Measurements from ENCODE around the gene PAEP. TPM values are rescaled to one million over a fixed set of nuclear protein-coding genes. Genes with fewer than 3 reads are reported as not detected.
A peak's percentile ranks its signal among the peaks of the same experiment; 100 is the strongest.

PAEP gene
- total RNA-seq, 1 experiment from 2014 or later: not detected

GRCh38 chr9:135531096-135531495 is 30.5 kb upstream of the PAEP start:
- intact Hi-C loops (cut with micrococcal nuclease; ENCODE audit: unreplicated experiment): no loop called here
- in situ Hi-C loops (cut with HindIII; ENCODE audit: low pct_unique_long_range_greater_than_20kb, low sequenced_read_pairs): no loop called here
- Histone ChIP-seq H3K4me1 (ENCODE audit: control insufficient read depth, insufficient read depth, low read length) (no peaks in the 10 kb centered on the region), H3K27me3 (ENCODE audit: control insufficient read depth, insufficient read depth, low read length) (no peaks in the 10 kb centered on the region), H3K4me3 (ENCODE audit: low read depth in 2 of 2, low read length in 2 of 2) (no peak overlapping the region), H3K36me3 (ENCODE audit: control insufficient read depth, insufficient read depth, low read length) (no peaks in the 10 kb centered on the region), H3K9me3 (ENCODE audit: control insufficient read depth, insufficient read depth, low read depth, low read length) (no peaks in the 10 kb centered on the region), H3K27ac (ENCODE audit: low read length) (no peak overlapping the region)
- BruUV-seq (replicated peaks): no TSS peak
- ATAC-seq (no peak), DNase-seq (ENCODE audit: low read depth, low spot score) (no peak)
- TF ChIP-seq TCF7L2 (IDR thresholded peaks at IDR 0.05; ENCODE audit: low read depth, low read length): no peak
- no peak for TF ChIP-seq SIN3A (IDR thresholded peaks at IDR 0.05; ENCODE audit: borderline replicate concordance, insufficient read depth, low read depth, low read length)
- no peak for TF ChIP-seq CTCF (IDR thresholded peaks at IDR 0.05)
- TF ChIP-seq REST (IDR thresholded peaks at IDR 0.05; ENCODE audit: insufficient read depth in 1 of 2, low read depth in 2 of 2, low read length in 1 of 2): no peak
- TF ChIP-seq POLR2AphosphoS5 (IDR thresholded peaks at IDR 0.05; ENCODE audit: low read depth, low read length): no peak
- ChIA-PET POLR2A (no interaction called here), CTCF (no interaction called here)

GRCh38 chr9:135533113-135533512 is 28.4 kb upstream of the PAEP start:
- no peaks in the 10 kb centered on the region for H3K4me1 ChIP-seq (ENCODE audit: control insufficient read depth, insufficient read depth, low read length)
- no peaks in the 10 kb centered on the region for H3K36me3 ChIP-seq (ENCODE audit: control insufficient read depth, insufficient read depth, low read length)
- DNase-seq (ENCODE audit: low read depth, low spot score): no peak
- H3K27ac ChIP-seq (ENCODE audit: low read length): no peak overlapping the region
- peak; percentile 69 for ATAC-seq
- CTCF ChIA-PET: no interaction called here
- TF ChIP-seq SIN3A (IDR thresholded peaks at IDR 0.05; ENCODE audit: borderline replicate concordance, insufficient read depth, low read depth, low read length): no peak
- no peak for TF ChIP-seq CTCF (IDR thresholded peaks at IDR 0.05)
- no peak for TF ChIP-seq TCF7L2 (IDR thresholded peaks at IDR 0.05; ENCODE audit: low read depth, low read length)
- TF ChIP-seq POLR2AphosphoS5 (IDR thresholded peaks at IDR 0.05; ENCODE audit: low read depth, low read length): no peak
- TF ChIP-seq REST (IDR thresholded peaks at IDR 0.05; ENCODE audit: insufficient read depth in 1 of 2, low read depth in 2 of 2, low read length in 1 of 2): no peak
- no peaks in the 10 kb centered on the region for H3K9me3 ChIP-seq (ENCODE audit: control insufficient read depth, insufficient read depth, low read depth, low read length)
- H3K27me3 ChIP-seq (ENCODE audit: control insufficient read depth, insufficient read depth, low read length): no peaks in the 10 kb centered on the region
- BruUV-seq (replicated peaks): no TSS peak
- in situ Hi-C loops (cut with HindIII; ENCODE audit: low pct_unique_long_range_greater_than_20kb, low sequenced_read_pairs) (no loop called here), intact Hi-C loops (cut with micrococcal nuclease; ENCODE audit: unreplicated experiment) (no loop called here)
- POLR2A ChIA-PET: no interaction called here
- no peak overlapping the region for H3K4me3 ChIP-seq (ENCODE audit: low read depth in 2 of 2, low read length in 2 of 2)

All from Panc1 (cell line).